Measurements from ENCODE around the gene UMODL1.

DNA sequence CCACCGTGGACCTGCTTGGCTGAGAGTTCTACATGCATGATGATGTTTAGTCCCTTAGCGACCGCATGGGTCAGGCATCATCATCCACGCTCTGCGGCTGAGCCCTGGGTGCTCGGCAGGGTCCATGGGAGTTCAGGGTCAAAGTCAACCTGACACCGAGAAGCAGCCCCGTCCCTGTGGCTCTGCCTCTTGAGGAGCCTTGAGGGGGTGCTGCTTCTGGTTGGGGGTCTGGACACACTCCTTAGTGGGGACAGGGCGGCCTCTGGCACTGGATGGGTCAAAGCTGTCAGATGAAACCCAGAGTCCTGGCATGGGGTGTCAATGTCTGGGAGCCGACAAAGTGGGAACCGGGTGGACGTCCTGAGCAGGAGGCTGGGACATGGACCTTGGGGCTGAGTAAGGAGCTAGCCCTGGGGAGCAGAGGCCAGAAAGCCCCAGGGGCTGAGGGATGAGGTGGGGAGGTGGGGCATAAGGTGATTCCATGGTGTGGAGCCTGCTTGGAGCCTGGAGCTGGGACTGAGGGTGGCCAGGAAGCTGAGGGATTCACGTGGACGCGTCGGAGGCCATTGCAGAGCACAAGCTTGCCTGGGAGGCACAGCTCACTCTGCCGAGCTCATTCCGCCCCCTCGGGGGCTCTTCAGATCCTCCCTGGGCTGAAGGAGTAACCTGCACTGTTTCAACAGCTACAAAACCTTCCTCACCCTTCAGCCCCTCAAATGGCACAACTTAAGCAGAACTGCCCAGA, 53.9 kb downstream of the UMODL1 start:
- TF ChIP-seq CBFB (CRISPR knock-in tag; IDR thresholded peaks at IDR 0.05), result no peak
- no peak for TF ChIP-seq POLR2AphosphoS5 (IDR thresholded peaks at IDR 0.05; ENCODE audit: low read depth, low read length)
